PFSK-1 (cell line): ENCODE results near the gene ANKMY2.

Experiments
- POLR2AphosphoS5 ChIP-seq: IDR thresholded peaks from 2 replicates; pipeline ENCODE4 v1.6.1; 2012; ENCODE audit warnings: low read depth, mild to moderate bottlenecking, control low read depth, low read length, moderate library complexity
- REST ChIP-seq, 2 experiments: IDR thresholded peaks; 2 replicates each; pipeline versions ENCODE4 v1.6.1 to v1.8.0; 2011 to 2012; ENCODE audit warnings: low read depth in 2 of 2, low read length in 2 of 2, control low read depth in 1 of 2, inconsistent platforms in 1 of 2, mild to moderate bottlenecking in 1 of 2, moderate library complexity in 1 of 2; ENCODE audit not compliant: insufficient read depth in 1 of 2
- SIN3A ChIP-seq: IDR thresholded peaks from 2 replicates; pipeline ENCODE4 v1.6.1; 2012; ENCODE audit warnings: mild to moderate bottlenecking, low read length, moderate library complexity, borderline replicate concordance; ENCODE audit not compliant: insufficient read depth
- TAF1 ChIP-seq: IDR thresholded peaks from 2 replicates; pipeline ENCODE4 v1.6.1; 2012; ENCODE audit warnings: low read length, control low read depth, borderline replicate concordance; ENCODE audit not compliant: insufficient read depth

- TF ChIP-seq POLR2AphosphoS5 (no peak), SIN3A (no peak), TAF1 (no peak), REST (IDR thresholded peaks at IDR 0.05; ENCODE audit: insufficient read depth in 1 of 2, low read depth in 2 of 2, low read length in 2 of 2) (no peak)
Observed at GRCh38 chr7:16657656-16658279, 12.2 kb upstream of the ANKMY2 start.
